GM18505 (cell line): ENCODE measurements around the gene MXD1.

Experiments
- ATAC-seq: cut with Tn5 transposase; IDR thresholded peaks from one replicate; pipeline ENCODE4 v1.9.1; 2021; ENCODE audit not compliant: unreplicated experiment
- POLR2A ChIP-seq: IDR thresholded peaks from 4 replicates; pipeline ENCODE4 v1.6.1; 2011; ENCODE audit warnings: borderline replicate concordance; ENCODE audit not compliant: insufficient read depth, insufficient read length; ENCODE audit errors: extremely low read depth

Gene MXD1

GRCh38 chr2:69956475-69956979 is 41.6 kb downstream of the MXD1 start:
- no peak for TF ChIP-seq POLR2A
- no peak for ATAC-seq

GRCh38 chr2:69957965-69958364 is 43.1 kb downstream of the MXD1 start:
- no peak for ATAC-seq
- no peak for TF ChIP-seq POLR2A

- no peak for ATAC-seq
- no peak for TF ChIP-seq POLR2A
Measured at GRCh38 chr2:69958480-69958879, 43.6 kb downstream of the MXD1 start.

- TF ChIP-seq POLR2A, result no peak
- no peak for ATAC-seq
Measured at GRCh38 chr2:69959425-69959824, 44.5 kb downstream of the MXD1 start.

GRCh38 chr2:69960821-69961220 is 45.9 kb downstream of the MXD1 start:
- no peak for TF ChIP-seq POLR2A
- ATAC-seq, result no peak

GRCh38 chr2:69961496-69961895 is 46.6 kb downstream of the MXD1 start, which contains the start of gene ASPRV1:
ASPRV1 (minus strand) TSS chr2:69961631; CDS start chr2:69961436, 195 bp downstream.
- no peak for TF ChIP-seq POLR2A
- ATAC-seq, result no peak

GRCh38 chr2:69962986-69963730 is 48.2 kb downstream of the MXD1 start:
- TF ChIP-seq POLR2A, result no peak
- ATAC-seq, result no peak

- no peak for TF ChIP-seq POLR2A
- ATAC-seq, result no peak
Measured at GRCh38 chr2:69964353-69964841, 49.5 kb downstream of the MXD1 start.

- no peak for ATAC-seq
- no peak for TF ChIP-seq POLR2A
Measured at GRCh38 chr2:69965756-69966445, 51.0 kb downstream of the MXD1 start.

GRCh38 chr2:69966496-69966895 is 51.6 kb downstream of the MXD1 start:
- ATAC-seq, result no peak
- TF ChIP-seq POLR2A, result no peak

- ATAC-seq, result no peak
- TF ChIP-seq POLR2A, result no peak
Measured at GRCh38 chr2:69968609-69969008, 53.7 kb downstream of the MXD1 start.

GRCh38 chr2:69969126-69969983 is 54.4 kb downstream of the MXD1 start:
- TF ChIP-seq POLR2A, result no peak
- no peak for ATAC-seq

- ATAC-seq, result no peak
- TF ChIP-seq POLR2A, result no peak
Measured at GRCh38 chr2:69969991-69970390, 55.1 kb downstream of the MXD1 start.
